NK-92 treated with Interleukin-12 subunit alpha and Interleukin-12 subunit beta, amount 100 ng/mL, for 24 hours (cell line): ENCODE results near the gene PTX3.

Experiments
- DNase-seq: peaks from one replicate; lab custom pipeline; 2025; lab: John Stamatoyannopoulos, UW

Gene PTX3

GRCh38 chr3:157475921-157476414 is 39.3 kb downstream of the PTX3 start:
- DNase-seq: no peak

DNA sequence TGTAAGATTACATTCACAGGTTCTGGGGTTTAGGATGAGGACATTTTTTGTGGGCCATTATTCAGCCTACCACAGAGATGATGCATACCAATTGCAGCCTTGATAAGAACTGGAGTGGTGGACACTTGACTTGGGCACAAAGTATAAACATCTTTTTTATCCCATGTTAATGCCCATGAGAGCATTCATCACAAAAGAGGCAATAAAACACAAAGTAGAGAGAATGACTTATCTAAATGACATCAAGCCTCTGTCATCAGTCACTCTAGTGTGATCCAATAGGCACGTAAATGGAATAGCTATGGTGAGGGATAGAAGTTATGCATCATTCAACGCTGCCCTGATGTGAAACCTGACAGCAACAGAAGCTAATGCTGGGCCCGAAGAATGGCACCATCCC is 40.8 kb downstream of the PTX3 start:
- DNase-seq: no peak

- no peak for DNase-seq
Measured at GRCh38 chr3:157479464-157480243, 43.0 kb downstream of the PTX3 start.

DNA sequence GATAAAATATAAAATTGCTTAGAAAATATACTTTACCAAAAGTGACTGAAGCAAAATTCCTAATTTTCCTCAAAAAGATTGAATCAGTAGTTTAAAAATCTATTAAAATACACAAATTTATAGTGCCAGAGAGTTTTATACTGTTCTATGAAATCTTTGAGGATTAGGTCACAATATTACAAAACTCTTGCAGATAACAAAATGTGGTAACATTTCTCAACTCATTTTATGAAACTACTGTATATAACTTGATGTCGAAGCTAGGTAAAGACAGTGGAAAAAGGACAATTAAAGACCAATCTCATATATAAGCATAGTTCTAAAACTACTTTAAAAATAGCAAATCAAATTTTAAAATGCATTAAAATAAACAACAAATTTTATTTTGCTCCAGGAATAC is 50.7 kb downstream of the PTX3 start:
- no peak for DNase-seq

- no peak for DNase-seq
Measured at GRCh38 chr3:157488144-157488543, 51.5 kb downstream of the PTX3 start.

DNA sequence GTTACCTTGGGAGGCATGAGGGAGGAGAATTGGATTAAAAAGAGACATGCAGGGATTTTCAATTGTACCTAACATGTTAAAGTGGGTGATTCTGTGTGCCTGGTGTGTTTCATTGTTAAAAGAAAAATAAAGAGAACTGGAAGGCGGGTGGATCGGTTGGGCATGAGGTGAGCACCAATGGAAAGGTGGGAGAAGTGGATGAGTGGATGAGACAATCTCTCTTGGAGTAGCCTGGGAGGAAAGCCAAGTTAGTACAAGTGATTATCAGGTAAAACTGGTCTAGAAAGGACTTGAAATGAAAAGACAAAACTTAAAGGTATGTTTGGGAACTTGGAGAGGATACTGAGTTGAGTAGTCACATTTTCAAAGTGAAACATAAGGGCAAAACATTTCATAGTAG is 54.5 kb downstream of the PTX3 start:
- DNase-seq: no peak
